ENCODE measurements around the gene LEPR. TPM values are rescaled to one million over a fixed set of nuclear protein-coding genes. Genes with fewer than 3 reads are reported as not detected.

LEPR gene
- total RNA-seq, 1 experiment from 2014 or later, result 4.1 TPM

DNA sequence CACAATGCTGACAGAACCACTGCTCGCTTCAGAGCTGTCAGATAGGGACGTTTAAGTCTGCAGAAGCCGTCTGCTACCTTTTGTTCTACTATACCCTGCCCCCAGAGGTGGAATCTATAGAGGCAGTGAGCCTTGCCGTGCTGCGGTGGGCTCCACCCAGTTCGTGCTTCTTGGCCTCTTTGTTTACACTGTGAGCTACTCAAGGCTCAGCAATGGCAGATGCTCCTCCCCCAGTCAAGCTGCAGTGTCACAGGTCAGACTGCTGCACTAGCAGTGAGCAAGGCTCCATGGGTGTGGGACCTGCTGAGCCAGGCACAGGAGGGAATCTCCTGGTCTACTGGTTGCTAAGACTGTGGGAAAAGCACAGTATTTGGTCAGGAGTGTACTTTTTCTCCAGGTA lies 47.1 kb downstream of the LEPR start:
- DNase-seq (ENCODE audit: low spot score), result no peak
- in situ Hi-C loops (cut with HindIII; ENCODE audit: low sequenced_read_pairs), result no loop called here

DNA sequence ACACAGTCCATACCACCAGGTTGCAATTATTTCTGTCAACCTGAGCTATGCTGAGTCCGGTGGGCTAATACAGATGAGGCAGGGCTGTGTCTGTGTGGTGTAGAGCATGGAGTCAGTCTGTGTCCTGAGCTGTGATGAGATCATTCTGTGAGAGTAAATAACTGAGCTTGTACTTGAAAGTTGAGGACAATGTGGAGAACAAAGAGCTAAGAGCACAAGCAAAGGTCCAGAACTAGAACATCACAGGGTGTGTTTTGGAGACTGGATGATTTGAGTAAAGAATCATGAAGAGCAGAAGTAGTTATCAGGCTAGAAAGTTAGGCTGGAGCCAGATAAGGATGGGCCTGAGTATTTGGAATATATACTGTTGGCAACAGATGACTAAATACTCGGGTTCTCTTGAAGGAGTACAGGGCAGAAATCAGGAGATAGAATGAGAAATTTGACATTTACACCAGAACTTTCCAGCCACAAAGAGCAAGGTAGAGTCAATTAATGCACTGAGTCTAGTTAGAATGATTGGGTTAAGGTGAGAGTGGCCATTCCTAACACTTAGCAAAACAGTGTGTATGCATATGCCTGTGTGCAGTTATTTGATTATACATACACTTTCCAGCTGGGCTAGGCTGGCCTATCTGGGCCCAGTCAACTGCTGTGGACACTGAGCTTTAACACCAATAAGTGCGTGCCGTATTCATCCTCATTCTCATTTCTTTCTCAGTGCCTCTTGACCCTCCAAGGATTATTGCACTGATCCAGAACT lies 48.8 kb downstream of the LEPR start:
- in situ Hi-C loops (cut with HindIII; ENCODE audit: low sequenced_read_pairs), result no loop called here
- no peak for DNase-seq (ENCODE audit: low spot score)

DNA sequence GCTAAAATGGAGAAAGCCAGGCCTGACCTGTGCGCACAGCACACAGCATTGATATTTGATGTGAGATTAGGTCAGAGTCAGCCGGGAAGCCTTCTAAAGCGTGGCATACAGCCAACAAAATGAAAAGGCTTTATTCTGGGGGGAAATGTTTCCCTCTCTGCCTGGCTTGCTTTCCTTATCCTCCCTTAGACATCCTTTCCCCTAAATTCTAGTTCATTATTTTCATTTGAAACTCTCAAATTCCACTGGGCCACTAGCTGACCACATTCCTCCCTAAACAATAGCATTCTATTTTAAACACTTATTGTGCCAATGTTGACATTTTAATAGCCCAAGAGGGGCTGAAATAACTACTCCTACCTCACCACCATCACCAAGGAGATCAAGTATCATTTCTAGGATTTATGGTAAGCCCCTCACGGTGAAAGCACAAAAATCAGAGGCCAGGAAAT lies 49.4 kb downstream of the LEPR start:
- in situ Hi-C loops (cut with HindIII; ENCODE audit: low sequenced_read_pairs), result no loop called here
- DNase-seq (ENCODE audit: low spot score), result no peak

Other genes starting within 250 kb of the LEPR start
- 1.4 and 2.5 TPM in 2 replicates for gene DNAJC6, start 111.1 kb upstream of the LEPR start, total RNA-seq (2014; rRNA removed; shearing (Covaris generic))
- gene LEPROT, start within 50 bp of the LEPR start, total RNA-seq (2014; rRNA removed; shearing (Covaris generic)), result 15.1 and 18.0 TPM in 2 replicates

All from G401 (cell line).